HG02571 (cell line): Measurements from ENCODE around the gene VIPR2.

Experiments used
- ATAC-seq: cut with Tn5 transposase; IDR thresholded peaks from one replicate; pipeline ENCODE4 v1.9.1; 2021; ENCODE audit warnings: mild to moderate bottlenecking, moderate library complexity; ENCODE audit not compliant: unreplicated experiment

The VIPR2 gene

DNA sequence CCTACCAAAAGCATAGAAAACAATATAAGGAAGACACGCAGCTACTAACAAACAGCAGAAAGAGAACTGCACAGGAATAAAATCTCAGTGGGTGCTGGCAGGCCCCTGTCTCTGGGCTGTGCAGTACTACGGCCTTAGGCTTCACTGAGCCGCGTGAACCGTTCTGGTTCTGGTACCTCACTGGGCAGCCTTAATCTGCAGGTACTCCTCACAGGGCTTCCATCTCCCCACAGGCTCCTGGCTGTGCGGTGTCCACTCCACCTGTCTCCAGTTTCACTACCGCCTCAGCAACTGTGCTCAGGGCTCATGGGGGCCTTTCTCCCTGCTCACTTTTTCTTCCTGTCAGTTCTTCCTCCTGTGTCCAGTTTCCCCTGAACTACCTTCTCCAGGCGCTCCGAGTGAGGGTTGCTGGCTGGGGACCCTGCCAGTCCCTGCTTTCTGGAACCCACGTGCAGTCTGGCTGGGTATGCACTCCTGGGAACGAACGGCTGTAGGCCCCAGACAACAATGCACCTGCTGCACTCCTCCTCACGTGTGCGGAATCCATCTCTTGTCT, 75.7 kb downstream of the VIPR2 start:
- no peak for ATAC-seq

DNA sequence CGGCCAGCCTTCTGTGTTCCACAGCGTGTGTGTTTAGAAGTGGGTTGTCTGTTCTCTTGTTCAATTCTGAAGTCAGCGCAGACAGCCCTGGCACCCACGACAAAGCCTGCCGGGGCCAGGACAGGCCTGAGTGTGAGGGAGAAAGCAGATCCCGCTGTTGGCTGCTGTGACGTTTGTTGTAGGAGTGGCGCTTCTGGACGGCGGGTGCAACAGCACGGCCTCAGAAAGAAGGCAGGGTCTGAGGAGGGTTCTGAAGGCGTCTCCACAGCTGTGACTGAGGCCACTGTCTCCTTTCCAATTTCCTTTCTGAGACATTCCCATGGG, 76.2 kb downstream of the VIPR2 start:
- no peak for ATAC-seq

DNA sequence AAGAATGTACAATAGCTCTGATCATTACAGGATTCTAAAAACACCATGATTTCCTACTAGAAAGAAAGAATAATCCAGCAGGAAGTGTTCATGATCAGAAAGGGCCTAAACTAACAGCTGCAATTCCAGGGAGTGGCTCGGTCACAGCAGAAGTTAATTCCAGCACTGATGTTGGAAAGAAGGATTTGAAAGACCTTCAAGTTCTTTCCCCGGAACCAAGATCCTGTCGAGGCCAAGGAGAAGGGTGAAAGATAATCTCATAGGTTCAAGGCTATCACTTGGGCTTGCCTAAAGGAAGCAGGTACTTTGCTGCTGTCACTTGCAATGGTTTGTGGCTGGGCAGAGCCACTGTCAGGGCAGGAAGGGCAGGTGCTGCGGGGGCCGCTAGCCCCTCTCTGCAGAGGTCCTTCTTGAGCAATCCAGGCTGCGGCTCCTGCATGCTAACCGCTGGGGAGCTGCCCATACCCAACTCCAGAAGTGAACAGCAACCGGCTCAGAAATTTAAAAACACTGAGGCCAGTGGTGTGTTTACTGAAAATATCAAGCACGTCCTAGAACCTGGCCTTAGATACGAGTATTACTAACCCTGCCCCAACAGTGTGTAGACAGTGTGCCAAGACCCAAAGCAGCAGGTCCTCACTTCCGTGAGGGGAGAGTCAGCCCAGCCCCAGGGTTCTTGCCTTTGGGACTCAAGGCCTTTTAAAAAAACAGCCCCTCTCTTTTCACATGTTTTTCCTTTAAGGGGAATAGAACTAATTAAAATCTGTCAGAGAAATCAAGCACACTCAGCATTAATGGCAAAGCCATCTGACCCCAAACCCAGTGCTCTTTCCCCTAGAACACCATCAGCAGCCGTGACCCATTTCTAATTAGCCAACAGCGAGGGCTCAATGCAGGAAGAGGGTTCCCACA, 76.8 kb downstream of the VIPR2 start:
- ATAC-seq = no peak

DNA sequence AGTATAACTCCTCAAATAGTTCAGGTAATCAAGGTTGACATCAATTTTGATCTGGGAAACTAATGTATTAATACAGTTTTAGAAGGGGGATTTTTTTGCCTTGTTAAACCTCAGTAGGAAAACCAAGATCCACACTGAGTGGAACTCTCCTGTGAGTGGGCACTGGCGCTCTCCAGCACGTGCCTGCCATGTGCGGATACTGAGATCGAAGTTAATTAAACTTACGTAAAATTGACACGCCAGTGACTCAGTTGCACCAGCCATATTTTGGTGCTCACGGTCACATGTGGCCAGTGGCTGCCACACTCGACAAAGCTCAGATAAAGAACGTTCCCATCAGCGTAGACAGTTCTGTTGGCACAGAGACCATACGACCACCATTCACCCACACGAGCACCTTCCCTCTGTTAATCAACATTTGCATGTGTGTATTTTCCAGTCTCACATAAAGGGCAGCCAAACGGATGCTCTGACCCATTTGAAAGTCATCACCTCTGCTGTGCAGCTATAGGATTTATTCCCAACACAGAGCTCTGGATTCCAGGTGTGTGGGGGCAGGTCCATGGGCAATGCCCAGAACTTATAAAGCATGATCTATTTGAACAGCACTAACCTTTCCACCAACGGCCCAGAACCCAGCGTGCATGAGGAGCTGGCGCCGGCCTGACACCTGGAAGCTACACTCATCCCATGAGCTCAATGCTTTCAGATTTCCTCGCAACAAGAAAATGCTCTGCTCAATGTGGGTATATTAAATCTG, 77.7 kb downstream of the VIPR2 start:
- ATAC-seq = no peak

- no peak for ATAC-seq
Measured at GRCh38 chr7:159065852-159066480, 78.7 kb downstream of the VIPR2 start.

- no peak for ATAC-seq
Measured at GRCh38 chr7:159064816-159065510, 79.7 kb downstream of the VIPR2 start.

DNA sequence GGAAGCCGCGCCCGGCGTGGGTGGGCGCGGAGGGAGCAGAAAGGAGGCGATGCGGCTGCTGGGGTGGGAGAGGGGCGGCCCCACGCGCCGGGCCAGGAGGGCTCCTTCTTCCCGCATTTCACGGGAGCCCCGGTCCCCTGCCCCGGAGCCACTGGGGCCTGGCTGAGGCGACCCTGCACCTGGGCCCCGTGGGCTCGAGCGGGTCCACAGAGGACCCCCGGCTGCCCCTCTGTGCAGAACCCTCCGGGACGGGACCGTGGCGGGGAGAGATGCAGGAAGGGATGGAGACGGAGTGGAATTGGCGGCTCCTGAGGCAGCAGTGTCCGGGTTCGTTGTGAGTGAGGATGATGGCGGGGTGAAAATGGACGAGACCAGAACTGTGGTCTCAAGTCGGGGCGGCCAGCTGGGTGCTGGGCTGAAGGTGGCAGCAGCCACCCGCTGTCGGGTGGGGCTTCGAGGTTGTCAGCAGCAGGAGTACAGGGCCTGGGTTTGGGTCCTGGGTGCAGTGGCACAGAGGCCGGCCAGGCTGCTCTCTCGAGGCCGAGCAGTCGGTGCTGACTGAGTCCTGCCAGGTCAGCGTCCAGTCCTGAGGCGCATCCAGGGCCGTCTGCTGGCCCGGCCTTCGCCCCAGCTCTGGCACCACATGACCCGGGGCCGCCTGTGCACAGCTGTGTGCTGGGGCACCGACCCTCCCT, 80.4 kb downstream of the VIPR2 start:
- ATAC-seq = no peak

- ATAC-seq = no peak
Measured at GRCh38 chr7:159063046-159063840, 81.4 kb downstream of the VIPR2 start.

DNA sequence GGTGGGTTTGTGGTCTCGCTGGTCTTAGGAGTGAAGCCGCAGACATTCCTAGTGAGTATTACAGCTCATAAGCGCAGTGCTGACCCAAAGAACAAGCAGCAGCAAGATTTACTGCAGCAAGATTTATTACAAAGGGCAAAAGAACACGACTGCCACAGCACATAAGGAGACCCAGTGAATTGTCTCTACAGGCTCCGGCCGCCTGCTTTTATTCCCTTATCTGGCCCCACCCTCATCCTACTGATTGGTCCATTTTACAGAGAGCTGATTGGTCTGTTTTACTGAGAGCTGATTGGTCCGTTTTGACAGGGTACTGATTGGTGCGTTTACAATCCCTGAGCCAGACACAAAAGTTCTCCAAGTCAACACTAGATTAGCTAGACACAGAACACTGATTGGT, 82.1 kb downstream of the VIPR2 start:
- ATAC-seq = no peak

- ATAC-seq = no peak
Measured at GRCh38 chr7:159061674-159062212, 82.9 kb downstream of the VIPR2 start.

GRCh38 chr7:159061209-159061608, 83.5 kb downstream of the VIPR2 start:
- no peak for ATAC-seq

GRCh38 chr7:159060440-159060839, 84.2 kb downstream of the VIPR2 start:
- ATAC-seq = no peak

GRCh38 chr7:159059629-159060028, 85.0 kb downstream of the VIPR2 start:
- no peak for ATAC-seq

- ATAC-seq = no peak
Measured at GRCh38 chr7:159057647-159058046, 87.0 kb downstream of the VIPR2 start.

- no peak for ATAC-seq
Measured at GRCh38 chr7:159056737-159057136, 87.9 kb downstream of the VIPR2 start.

GRCh38 chr7:159051916-159052315, 92.8 kb downstream of the VIPR2 start:
- ATAC-seq = no peak

- no peak for ATAC-seq
Measured at GRCh38 chr7:159050704-159051103, 94.0 kb downstream of the VIPR2 start.

DNA sequence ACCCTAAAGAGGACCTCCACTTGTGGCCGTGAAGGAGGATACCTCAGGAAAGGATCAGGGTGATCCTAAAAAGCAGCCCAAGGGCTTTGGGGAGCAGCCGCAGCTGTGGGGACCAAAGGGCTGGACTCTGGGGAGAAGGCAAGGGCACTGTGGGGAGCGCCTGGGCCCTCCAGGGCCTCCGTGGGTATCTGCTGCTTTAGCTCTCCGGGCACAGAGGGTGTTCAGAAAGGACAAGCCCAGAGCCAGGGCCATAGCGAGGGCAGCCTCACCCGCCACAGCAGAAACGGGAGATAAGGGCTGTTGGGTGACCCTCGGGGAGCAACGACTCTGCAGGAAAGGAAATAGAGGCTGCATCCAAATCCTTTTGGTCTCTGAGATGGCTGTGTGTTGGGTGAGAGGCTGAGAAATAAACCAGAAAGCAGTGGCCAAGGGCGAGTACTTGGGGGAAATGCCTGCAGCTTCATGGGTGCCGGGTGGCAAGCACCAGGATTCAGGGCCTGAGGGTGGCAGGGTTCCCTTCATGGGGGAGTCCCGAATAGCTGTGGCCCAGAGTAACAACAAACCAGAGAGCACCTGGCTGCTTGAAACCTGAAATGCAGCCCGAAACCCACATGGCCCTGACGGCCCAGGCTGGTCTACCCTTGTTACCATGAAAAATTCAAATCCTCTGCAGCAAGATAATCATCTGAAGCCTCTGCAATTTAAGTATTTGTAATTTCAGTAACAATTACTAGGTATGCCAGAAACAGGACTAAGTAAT, 95.2 kb downstream of the VIPR2 start:
- ATAC-seq = no peak
